MM.1S (cell line): ENCODE data around the gene UNKL.

ENCODE experiments used
- DNase-seq: peaks from one replicate; pipeline ENCODE4 v3.0.0-alpha.2; 2015
- H2AFZ ChIP-seq: fragments of 300-600 bp; sonication (generic); 2 replicates; pipeline ENCODE4 v1.6.0; 2016; ENCODE audit warnings: antibody characterized with exemption, low read length
- H3F3A ChIP-seq: fragments of 300-600 bp; sonication (generic); 2 replicates; pipeline ENCODE4 v1.6.1; 2016; ENCODE audit warnings: mild to moderate bottlenecking, antibody characterized with exemption, low read length, moderate library complexity, mixed read lengths; ENCODE audit not compliant: insufficient read depth
- H3K27ac ChIP-seq: fragments of 300-600 bp; sonication (generic); 2 replicates; pipeline ENCODE4 v1.5.1; 2016; ENCODE audit warnings: mild to moderate bottlenecking, low read length
- H3K27me3 ChIP-seq: fragments of 300-600 bp; sonication (generic); replicated peaks from 2 replicates; pipeline ENCODE4 v1.6.0; 2016; ENCODE audit warnings: low read length; ENCODE audit not compliant: insufficient read depth
- H3K36me3 ChIP-seq: fragments of 300-600 bp; sonication (generic); replicated peaks from 2 replicates; pipeline ENCODE4 v1.6.1; 2016; ENCODE audit warnings: mild to moderate bottlenecking, low read length, mixed read lengths; ENCODE audit not compliant: insufficient read depth
- H3K4me1 ChIP-seq: fragments of 300-600 bp; sonication (generic); 2 replicates; pipeline ENCODE4 v1.6.1; 2016; ENCODE audit warnings: low read length, mixed read lengths
- H3K4me2 ChIP-seq: fragments of 300-600 bp; sonication (generic); 2 replicates; pipeline ENCODE4 v1.6.0; 2016; ENCODE audit warnings: low read depth, low read length
- H3K4me3 ChIP-seq: fragments of 300-600 bp; sonication (generic); 2 replicates; pipeline ENCODE4 v1.5.1; 2016; ENCODE audit warnings: low read length, mixed read lengths
- H3K79me2 ChIP-seq: fragments of 300-600 bp; sonication (generic); 2 replicates; pipeline ENCODE4 v1.6.1; 2016; ENCODE audit warnings: mixed run types, low read length, mixed read lengths
- H3K9ac ChIP-seq: fragments of 300-600 bp; sonication (generic); 2 replicates; pipeline ENCODE4 v1.6.1; 2016; ENCODE audit warnings: low read length, mixed read lengths
- H3K9me2 ChIP-seq: fragments of 300-600 bp; sonication (generic); replicated peaks from 2 replicates; pipeline ENCODE4 v1.6.1; 2016; ENCODE audit warnings: mild to moderate bottlenecking, low read length, mixed read lengths; ENCODE audit not compliant: insufficient read depth
- H3K9me3 ChIP-seq: fragments of 300-600 bp; sonication (generic); replicated peaks from 2 replicates; pipeline ENCODE4 v1.6.1; 2016; ENCODE audit warnings: mild to moderate bottlenecking, low read length, mixed read lengths; ENCODE audit not compliant: insufficient read depth
- H4K20me1 ChIP-seq: fragments of 300-600 bp; sonication (generic); 2 replicates; pipeline ENCODE4 v1.6.1; 2016; ENCODE audit warnings: mild to moderate bottlenecking, low read length, moderate library complexity, mixed read lengths; ENCODE audit not compliant: insufficient read depth
- CTCF ChIP-seq: fragments of 300-600 bp; sonication (generic); IDR thresholded peaks from 2 replicates; pipeline ENCODE4 v1.5.1; 2016; ENCODE audit warnings: antibody characterized with exemption, low read length, mixed read lengths
- EZH2 ChIP-seq: fragments of 300-600 bp; sonication (generic); optimal IDR thresholded peaks from 2 replicates; pipeline ENCODE3; 2017; ENCODE audit warnings: low read depth, mild to moderate bottlenecking, antibody characterized with exemption, low read length, mixed read lengths
- EZH2phosphoT487 ChIP-seq: fragments of 300-600 bp; sonication (generic); IDR thresholded peaks from 2 replicates; pipeline ENCODE4 v1.6.1; 2018; ENCODE audit warnings: antibody characterized with exemption, low read length

Gene UNKL

DNA sequence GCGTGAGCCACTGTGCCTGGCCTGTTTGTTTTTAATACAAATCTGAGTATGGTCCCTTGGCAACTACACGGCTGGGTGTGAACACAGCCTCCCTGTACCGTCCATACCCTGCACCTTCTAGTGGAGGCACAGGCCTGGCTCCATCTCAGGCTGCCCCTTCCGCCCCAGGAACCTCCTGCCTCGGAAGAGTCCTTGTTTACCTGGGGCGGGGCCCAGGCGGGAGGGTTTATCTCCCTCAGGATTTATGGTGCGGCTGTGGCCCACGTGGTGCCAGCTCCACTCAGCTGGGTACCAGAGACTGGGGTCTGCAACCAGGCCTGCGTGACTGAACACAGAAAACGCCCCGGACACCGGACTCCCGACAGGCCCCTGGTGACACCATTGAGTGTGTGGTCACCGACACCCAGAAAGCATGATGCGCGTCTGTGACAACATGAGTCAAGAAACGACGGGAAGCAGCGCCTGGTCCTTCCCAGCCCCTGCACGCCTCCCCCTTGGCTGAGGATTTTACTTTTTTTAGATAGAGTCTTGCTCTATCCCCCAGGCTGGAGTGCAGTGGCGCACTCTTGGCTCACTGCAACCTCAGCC, 19.0 kb downstream of the UNKL start:
- no peak for TF ChIP-seq CTCF
- TF ChIP-seq EZH2 = no peak
- TF ChIP-seq EZH2phosphoT487 = no peak
- DNase-seq = no peak
- no peak overlapping the region for H3K4me3 ChIP-seq

GRCh38 chr16:1394367-1394951, 20.0 kb downstream of the UNKL start:
- Histone ChIP-seq H3K27me3 (no peaks in the 10 kb centered on the region), H3K79me2 (no peaks in the 10 kb centered on the region), H3K9me3 (no peaks in the 10 kb centered on the region), H4K20me1 (no peaks in the 10 kb centered on the region), H2AFZ (no peak overlapping the region), H3K27ac (no peak overlapping the region), H3K9ac (no peak overlapping the region), H3K4me3 (no peak overlapping the region), H3F3A (no peaks in the 10 kb centered on the region), H3K9me2 (no peaks in the 10 kb centered on the region), H3K4me2 (no peak overlapping the region), H3K4me1 (no peaks in the 10 kb centered on the region), H3K36me3 (0 out of 2 replicates have a peak, but pooled peaks cover 2% of the 10 kb centered on the region)
- no peak for DNase-seq
- no peak for TF ChIP-seq EZH2
- no peak for TF ChIP-seq EZH2phosphoT487
- TF ChIP-seq CTCF = no peak

More for the DNA sequence above, 19.0 kb downstream of the UNKL start:
- Histone ChIP-seq H3K9me3 (no peaks in the 10 kb centered on the region), H3K36me3 (0 out of 2 replicates have a peak, but pooled peaks cover 3% of the 10 kb centered on the region), H3K9me2 (no peaks in the 10 kb centered on the region), H3K27ac (no peak overlapping the region), H3K79me2 (no peaks in the 10 kb centered on the region), H3K9ac (no peak overlapping the region), H3F3A (no peaks in the 10 kb centered on the region), H3K4me2 (no peak overlapping the region), H3K27me3 (no peaks in the 10 kb centered on the region), H4K20me1 (no peaks in the 10 kb centered on the region), H3K4me1 (no peaks in the 10 kb centered on the region), H2AFZ (no peak overlapping the region)

- H3K9me2 ChIP-seq = no peaks in the 10 kb centered on the region
- DNase-seq = no peak
- no peaks in the 10 kb centered on the region for H3K9me3 ChIP-seq
- H3K4me2 ChIP-seq = no peak overlapping the region
- H3K27me3 ChIP-seq = no peaks in the 10 kb centered on the region
- TF ChIP-seq EZH2 (no peak), CTCF (no peak), EZH2phosphoT487 (no peak)
- no peaks in the 10 kb centered on the region for H3K36me3 ChIP-seq
- no peaks in the 10 kb centered on the region for H3F3A ChIP-seq
- H3K4me3 ChIP-seq = no peak overlapping the region
- H3K9ac ChIP-seq = no peak overlapping the region
- no peaks in the 10 kb centered on the region for H3K4me1 ChIP-seq
- H4K20me1 ChIP-seq = no peaks in the 10 kb centered on the region
- no peak overlapping the region for H3K27ac ChIP-seq
- H3K79me2 ChIP-seq = no peaks in the 10 kb centered on the region
- no peak overlapping the region for H2AFZ ChIP-seq
These were observed 20.8 kb downstream of the UNKL start for GRCh38 chr16:1393613-1394176.
